ENCODE results near the gene LIN52.

- TF ChIP-seq, protein P1, sequence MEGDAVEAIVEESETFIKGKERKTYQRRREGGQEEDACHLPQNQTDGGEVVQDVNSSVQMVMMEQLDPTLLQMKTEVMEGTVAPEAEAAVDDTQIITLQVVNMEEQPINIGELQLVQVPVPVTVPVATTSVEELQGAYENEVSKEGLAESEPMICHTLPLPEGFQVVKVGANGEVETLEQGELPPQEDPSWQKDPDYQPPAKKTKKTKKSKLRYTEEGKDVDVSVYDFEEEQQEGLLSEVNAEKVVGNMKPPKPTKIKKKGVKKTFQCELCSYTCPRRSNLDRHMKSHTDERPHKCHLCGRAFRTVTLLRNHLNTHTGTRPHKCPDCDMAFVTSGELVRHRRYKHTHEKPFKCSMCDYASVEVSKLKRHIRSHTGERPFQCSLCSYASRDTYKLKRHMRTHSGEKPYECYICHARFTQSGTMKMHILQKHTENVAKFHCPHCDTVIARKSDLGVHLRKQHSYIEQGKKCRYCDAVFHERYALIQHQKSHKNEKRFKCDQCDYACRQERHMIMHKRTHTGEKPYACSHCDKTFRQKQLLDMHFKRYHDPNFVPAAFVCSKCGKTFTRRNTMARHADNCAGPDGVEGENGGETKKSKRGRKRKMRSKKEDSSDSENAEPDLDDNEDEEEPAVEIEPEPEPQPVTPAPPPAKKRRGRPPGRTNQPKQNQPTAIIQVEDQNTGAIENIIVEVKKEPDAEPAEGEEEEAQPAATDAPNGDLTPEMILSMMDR (conservative IDR thresholded peaks at IDR 0.05 in 1 of 2, IDR thresholded peaks at IDR 0.05 in 1 of 2; ENCODE audit: extremely low read depth in 1 of 2, insufficient read depth in 1 of 2, low read depth in 1 of 2, low read length in 2 of 2), result no peak
- TF ChIP-seq EZH2 (IDR thresholded peaks at IDR 0.05; ENCODE audit: borderline replicate concordance, low read length), result peak; percentile 46
Observed at GRCh38 chr14:74242021-74242779, 157.4 kb downstream of the LIN52 start.

All from mammary epithelial cell (primary cell).